KMS-11 (cell line): ENCODE measurements around the gene ZIC2.

Experiments used
- H2AFZ ChIP-seq: fragments of 200-600 bp; sonication (generic); 2 replicates; pipeline ENCODE4 v1.6.1; 2016; ENCODE audit warnings: antibody characterized with exemption, mixed run types, low read depth
- H3K27ac ChIP-seq: fragments of 200-600 bp; sonication (generic); 2 replicates; pipeline ENCODE4 v1.6.1; 2016; ENCODE audit warnings: mild to moderate bottlenecking, mixed run types
- H3K27me3 ChIP-seq: fragments of 200-600 bp; sonication (generic); 2 replicates; pipeline ENCODE4 v1.6.1; 2017; ENCODE audit warnings: mild to moderate bottlenecking, low read depth, mixed run types, moderate library complexity; ENCODE audit not compliant: insufficient read depth
- H3K36me3 ChIP-seq: fragments of 200-600 bp; sonication (generic); 2 replicates; pipeline ENCODE4 v1.6.1; 2017; ENCODE audit warnings: mild to moderate bottlenecking, mixed run types; ENCODE audit not compliant: insufficient read depth
- H3K4me1 ChIP-seq: fragments of 200-600 bp; sonication (generic); 2 replicates; pipeline ENCODE4 v1.6.1; 2016; ENCODE audit warnings: mild to moderate bottlenecking, low read depth, mixed run types; ENCODE audit not compliant: poor library complexity, severe bottlenecking
- H3K4me2 ChIP-seq: fragments of 200-600 bp; sonication (generic); 2 replicates; pipeline ENCODE4 v1.7.0; 2016; ENCODE audit warnings: mild to moderate bottlenecking, mixed run types
- H3K4me3 ChIP-seq: fragments of 200-600 bp; sonication (generic); IDR thresholded peaks from 2 replicates; pipeline ENCODE4 v1.6.1; 2017; ENCODE audit warnings: low read depth, low read length, mixed read lengths; ENCODE audit not compliant: insufficient read depth
- H3K79me2 ChIP-seq: fragments of 200-600 bp; sonication (generic); 2 replicates; pipeline ENCODE4 v1.6.1; 2016; ENCODE audit warnings: low read depth, mixed run types; ENCODE audit not compliant: insufficient read depth
- H3K9ac ChIP-seq: fragments of 200-600 bp; sonication (generic); 2 replicates; pipeline ENCODE4 v1.6.1; 2016; ENCODE audit warnings: mild to moderate bottlenecking, mixed run types
- H4K20me1 ChIP-seq: fragments of 200-600 bp; sonication (generic); 2 replicates; pipeline ENCODE4 v1.6.1; 2016; ENCODE audit warnings: mild to moderate bottlenecking, mixed run types; ENCODE audit not compliant: insufficient read depth
- TF ChIP-seq, protein P1 (sequence below): fragments of 200-600 bp; sonication (generic); conservative IDR thresholded peaks from 2 replicates; pipeline ENCODE4 v1.6.1; 2017; ENCODE audit warnings: low read depth, mild to moderate bottlenecking, antibody characterized with exemption, low read length, moderate library complexity, mixed read lengths

Gene ZIC2

DNA sequence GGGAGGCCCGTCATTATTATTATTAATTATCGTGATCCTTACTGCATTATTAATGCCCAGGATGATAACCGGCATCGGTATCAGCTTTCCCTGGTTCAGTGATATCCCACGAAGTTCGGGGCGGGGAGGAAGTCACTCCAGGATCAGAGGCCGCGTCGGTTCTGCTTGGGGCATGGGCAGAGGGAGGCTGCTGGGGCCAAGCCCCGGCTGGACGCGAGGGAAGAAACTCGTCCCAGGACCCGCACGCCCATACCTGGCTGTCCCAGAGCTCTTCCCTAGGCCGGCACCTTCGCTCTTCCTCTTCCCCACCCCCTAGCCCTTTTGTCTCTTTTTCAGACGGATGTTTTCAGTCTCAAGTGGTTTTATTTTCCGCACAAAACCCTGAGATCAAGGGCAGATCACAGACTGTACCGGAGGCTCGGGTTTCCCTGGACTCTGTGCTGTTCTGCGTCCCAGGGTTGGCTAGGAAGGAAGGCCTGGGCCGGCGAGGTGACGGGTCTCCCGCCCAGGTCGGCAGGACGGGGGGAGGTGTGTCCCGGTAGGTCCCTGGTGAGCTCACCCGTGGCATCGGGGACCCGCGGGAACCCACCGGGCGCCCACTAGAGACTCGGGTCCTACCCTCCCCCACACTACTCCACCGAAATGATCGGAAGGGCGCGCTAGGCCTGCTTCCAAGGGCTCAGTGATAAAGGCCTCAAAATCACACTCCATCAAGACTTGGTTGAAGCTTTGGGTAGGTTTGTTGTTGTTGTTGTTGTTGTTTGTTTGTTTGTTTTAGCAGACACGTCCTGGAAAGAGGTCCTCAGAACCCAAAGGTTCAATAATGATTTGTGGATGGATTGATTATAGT, 7.9 kb downstream of the ZIC2 start:
- TF ChIP-seq, protein P1, sequence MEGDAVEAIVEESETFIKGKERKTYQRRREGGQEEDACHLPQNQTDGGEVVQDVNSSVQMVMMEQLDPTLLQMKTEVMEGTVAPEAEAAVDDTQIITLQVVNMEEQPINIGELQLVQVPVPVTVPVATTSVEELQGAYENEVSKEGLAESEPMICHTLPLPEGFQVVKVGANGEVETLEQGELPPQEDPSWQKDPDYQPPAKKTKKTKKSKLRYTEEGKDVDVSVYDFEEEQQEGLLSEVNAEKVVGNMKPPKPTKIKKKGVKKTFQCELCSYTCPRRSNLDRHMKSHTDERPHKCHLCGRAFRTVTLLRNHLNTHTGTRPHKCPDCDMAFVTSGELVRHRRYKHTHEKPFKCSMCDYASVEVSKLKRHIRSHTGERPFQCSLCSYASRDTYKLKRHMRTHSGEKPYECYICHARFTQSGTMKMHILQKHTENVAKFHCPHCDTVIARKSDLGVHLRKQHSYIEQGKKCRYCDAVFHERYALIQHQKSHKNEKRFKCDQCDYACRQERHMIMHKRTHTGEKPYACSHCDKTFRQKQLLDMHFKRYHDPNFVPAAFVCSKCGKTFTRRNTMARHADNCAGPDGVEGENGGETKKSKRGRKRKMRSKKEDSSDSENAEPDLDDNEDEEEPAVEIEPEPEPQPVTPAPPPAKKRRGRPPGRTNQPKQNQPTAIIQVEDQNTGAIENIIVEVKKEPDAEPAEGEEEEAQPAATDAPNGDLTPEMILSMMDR = no peak
- no peak overlapping the region for H3K27ac ChIP-seq
- no peak overlapping the region for H3K9ac ChIP-seq
- no peak overlapping the region for H2AFZ ChIP-seq
- H3K4me1 ChIP-seq = no peaks in the 10 kb centered on the region
- peaks cover 2% of the 10 kb centered on the region for H3K79me2 ChIP-seq
- no peaks in the 10 kb centered on the region for H3K36me3 ChIP-seq
- H4K20me1 ChIP-seq = no peaks in the 10 kb centered on the region
- no peak overlapping the region for H3K4me2 ChIP-seq
- no peak overlapping the region for H3K4me3 ChIP-seq
- H3K27me3 ChIP-seq = no peaks in the 10 kb centered on the region

DNA sequence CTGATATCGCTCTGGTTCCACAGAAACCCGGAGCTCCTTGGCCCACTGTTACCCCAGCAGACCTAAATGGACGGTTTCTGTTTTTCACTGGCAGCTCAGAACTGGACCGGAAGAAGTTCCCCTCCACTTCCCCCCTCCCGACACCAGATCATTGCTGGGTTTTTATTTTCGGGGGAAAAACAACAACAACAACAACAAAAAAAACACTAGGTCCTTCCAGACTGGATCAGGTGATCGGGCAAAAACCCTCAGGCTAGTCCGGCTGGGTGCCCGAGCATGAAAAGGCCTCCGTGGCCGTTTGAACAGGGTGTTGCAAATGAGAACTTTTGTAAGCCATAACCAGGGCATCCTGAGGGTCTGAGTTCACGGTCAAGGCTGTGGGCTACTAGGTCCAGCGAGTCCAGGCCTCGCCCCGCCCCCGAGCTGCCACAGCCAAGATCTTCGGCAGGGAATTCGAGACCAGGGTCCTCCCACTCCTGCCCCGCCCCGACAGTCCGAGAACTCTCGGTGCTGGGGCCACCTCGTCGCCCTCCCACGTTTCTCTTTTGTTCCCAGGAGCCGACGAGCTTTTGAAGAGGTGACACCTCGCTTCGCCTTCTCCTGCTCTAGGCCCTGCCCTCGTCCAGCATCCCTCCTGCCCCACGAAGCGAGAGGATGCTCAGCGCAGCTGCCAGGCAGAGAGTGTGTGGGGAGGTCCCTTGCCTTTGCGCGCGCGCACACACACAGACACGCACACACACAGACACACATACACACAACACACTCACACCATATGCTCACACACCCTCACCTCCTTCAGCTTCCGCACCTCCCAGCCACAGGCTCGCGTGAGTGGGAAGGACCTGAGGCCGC, 8.8 kb downstream of the ZIC2 start:
- Histone ChIP-seq H3K9ac (no peak overlapping the region), H3K27me3 (no peaks in the 10 kb centered on the region), H3K4me1 (no peaks in the 10 kb centered on the region), H3K79me2 (no peaks in the 10 kb centered on the region), H3K27ac (no peak overlapping the region), H2AFZ (no peak overlapping the region), H3K4me3 (no peak overlapping the region), H3K36me3 (no peaks in the 10 kb centered on the region), H4K20me1 (no peaks in the 10 kb centered on the region), H3K4me2 (no peak overlapping the region)
- TF ChIP-seq, protein P1 = no peak

DNA sequence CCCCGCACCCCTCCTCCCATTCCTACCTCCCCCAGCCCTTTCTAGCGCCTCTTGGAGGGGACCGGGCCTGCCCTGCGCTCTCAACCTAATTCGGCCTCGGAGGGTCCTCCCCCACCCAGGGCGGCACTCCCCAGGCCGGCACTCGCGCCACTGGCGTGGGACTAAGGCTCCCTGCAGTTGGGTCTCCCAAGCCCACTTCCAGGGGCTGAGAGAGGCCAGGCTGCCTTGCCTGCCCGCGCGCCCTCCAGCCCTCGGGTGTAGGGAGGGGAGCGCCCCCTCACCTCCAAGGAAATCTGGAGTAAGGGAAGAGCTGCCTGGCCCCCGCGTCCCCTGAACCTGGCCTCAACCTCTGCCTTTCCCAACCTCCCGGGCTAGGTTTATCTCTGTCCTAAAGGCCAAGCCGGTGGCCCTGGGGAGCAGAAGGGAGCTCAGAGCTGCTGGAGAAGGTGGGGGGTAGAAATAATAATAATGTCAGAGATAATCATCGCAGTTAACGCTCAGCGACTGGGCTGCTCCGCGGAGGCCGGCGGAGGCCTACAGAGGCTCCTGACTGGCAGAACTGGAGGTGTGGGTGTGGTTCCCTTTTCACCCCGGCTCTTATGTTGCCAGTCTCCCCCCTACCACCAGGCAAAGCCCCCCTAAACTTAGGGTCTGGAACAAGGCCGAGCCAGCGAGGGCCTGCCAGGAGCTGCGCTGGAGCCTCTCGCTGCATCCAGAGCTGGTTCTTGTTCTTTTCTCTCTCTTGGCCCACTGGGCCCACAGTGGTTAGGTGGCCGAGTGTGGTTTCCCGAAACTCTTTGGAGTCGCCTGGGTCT, 9.6 kb downstream of the ZIC2 start:
- Histone ChIP-seq H2AFZ (no peak overlapping the region), H3K4me3 (no peak overlapping the region), H3K79me2 (no peaks in the 10 kb centered on the region), H3K4me1 (no peaks in the 10 kb centered on the region), H3K4me2 (no peak overlapping the region), H3K36me3 (no peaks in the 10 kb centered on the region), H3K9ac (no peak overlapping the region), H3K27me3 (no peaks in the 10 kb centered on the region), H3K27ac (no peak overlapping the region), H4K20me1 (no peaks in the 10 kb centered on the region)
- TF ChIP-seq, protein P1 = no peak
